ENCODE measurements around the gene SCUBE1. TPM values are rescaled to one million over a fixed set of nuclear protein-coding genes. Genes with fewer than 3 reads are reported as not detected.

The SCUBE1 gene
- polyA plus RNA-seq, 4 donors = 7.3 to 15.9 (median 9.0) TPM

DNA sequence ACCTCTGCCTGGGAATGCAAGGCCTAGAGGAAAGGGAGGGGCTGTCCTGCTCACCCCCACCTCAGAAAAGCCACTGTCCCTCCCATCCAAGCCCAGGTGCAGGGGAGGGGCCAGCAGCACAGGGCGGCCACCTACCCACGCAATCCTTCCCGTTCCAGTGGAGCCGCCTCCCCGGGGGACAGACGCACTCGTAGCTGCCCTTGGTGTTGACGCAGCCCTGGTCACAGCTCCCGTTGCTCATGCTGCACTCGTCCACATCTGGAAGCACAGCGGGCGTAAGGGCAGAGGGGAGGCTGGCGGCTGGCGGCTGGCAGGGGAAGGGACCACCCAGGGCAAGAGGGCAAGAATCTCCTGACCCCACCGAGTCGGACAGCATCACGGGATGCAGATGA lies 115.9 kb downstream of the SCUBE1 start:
- no peak for DNase-seq (ENCODE audit: low read depth in 4 of 4, low spot score in 2 of 4)

DNA sequence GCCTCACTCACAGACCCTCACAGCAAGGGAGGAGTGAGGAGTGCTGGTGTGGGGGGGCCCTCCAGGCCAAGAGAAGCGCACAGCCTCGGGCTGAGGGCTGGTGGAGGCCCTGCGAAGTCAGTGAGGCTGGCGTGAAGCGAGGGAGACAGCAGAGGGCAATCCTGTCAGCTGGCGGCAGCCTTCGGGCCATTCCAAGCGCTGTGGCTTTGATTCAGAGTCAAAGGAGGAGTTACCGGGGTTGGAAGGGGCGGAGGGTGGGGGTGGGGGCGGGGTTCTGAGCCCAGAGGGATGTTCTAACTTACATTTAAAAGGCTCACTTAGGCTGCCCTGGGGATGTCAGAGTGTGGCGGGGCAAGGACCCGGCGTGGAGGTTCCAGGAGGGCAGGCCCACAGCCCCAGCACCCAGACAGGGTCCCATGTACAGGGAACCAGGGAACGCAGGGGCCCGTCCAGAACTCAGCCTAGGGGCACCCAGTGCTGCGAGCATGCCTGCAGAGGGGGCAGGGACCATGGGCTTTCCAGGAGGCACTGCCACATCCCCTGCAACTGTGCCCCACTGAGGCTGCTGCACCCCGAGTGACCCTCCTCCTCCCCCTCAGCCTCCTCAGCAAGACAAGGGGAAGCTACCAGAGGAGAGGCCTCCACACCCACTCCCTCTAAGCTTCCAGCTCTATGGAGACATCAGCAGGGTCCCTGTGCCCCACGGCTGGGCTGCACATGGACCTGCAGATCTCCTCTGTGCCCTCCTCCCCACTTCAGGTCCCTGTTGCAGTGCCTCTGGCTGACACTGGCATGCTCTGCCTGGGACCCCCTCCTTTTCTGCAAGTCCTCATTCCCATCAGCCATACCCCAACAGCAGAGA lies 116.6 kb downstream of the SCUBE1 start:
- no peak for DNase-seq (ENCODE audit: low read depth in 4 of 4, low spot score in 2 of 4)

DNA sequence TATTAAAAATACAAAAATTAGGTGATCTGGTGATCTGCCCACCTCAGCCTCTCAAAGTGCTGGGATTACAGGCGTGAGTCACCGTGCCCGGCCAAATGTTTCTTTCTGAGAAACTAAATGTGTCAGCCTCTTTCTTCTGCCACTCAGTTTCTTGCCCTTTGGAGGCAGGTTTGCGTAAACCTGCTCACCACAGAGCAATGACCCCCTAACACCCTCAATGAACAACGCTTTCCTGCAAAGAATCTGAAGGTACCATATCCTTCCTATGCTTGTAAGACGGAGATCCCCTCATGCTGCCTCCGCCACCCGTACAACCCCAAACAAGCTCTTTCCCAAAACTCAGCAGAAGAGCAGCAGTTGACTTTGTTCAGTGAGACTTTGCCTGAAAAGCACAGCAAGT lies 117.6 kb downstream of the SCUBE1 start:
- DNase-seq (ENCODE audit: low read depth in 4 of 4, low spot score in 2 of 4) = no peak

DNA sequence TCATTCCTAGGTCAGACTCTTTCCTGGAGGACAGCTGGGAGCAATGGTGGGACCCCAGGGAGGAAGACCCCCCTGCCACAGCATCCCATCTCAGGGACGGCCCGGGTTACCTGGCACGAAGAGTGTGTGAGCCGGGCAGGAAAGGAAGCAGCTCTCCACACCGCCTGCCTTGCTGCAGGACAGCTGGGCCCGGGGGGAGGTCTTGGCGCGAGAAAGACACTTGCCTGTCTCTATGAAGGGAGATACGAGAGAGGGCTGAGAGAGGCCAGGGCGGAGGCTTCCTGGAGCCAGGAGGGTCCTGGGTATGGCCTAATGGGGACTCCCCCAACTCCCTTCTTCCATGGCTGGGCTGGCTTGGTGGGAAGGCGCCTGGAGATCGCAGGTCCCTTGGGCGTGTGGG lies 120.2 kb downstream of the SCUBE1 start:
- no peak for DNase-seq (ENCODE audit: low read depth in 4 of 4, low spot score in 2 of 4)

DNA sequence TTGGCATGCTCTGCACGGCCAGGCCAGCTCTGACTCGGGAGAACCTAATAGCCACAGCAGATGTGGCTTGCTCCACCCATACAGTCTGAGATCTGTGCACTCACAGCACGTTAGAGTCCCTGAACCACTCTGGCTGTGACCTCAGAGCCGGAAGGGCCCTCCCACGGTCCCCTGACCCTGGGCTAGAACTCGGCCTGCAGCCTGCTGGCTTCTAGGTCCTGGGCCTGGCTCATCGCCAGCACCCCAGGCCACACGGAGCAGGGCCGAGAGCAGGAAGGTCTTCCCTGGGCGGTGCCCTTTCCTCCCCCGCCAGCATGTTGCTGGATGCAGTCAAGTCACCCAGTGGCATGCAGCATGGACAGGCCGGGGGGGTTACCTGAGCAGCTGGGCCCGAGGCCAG lies 120.9 kb downstream of the SCUBE1 start:
- no peak for DNase-seq (ENCODE audit: low read depth in 4 of 4, low spot score in 2 of 4)

DNA sequence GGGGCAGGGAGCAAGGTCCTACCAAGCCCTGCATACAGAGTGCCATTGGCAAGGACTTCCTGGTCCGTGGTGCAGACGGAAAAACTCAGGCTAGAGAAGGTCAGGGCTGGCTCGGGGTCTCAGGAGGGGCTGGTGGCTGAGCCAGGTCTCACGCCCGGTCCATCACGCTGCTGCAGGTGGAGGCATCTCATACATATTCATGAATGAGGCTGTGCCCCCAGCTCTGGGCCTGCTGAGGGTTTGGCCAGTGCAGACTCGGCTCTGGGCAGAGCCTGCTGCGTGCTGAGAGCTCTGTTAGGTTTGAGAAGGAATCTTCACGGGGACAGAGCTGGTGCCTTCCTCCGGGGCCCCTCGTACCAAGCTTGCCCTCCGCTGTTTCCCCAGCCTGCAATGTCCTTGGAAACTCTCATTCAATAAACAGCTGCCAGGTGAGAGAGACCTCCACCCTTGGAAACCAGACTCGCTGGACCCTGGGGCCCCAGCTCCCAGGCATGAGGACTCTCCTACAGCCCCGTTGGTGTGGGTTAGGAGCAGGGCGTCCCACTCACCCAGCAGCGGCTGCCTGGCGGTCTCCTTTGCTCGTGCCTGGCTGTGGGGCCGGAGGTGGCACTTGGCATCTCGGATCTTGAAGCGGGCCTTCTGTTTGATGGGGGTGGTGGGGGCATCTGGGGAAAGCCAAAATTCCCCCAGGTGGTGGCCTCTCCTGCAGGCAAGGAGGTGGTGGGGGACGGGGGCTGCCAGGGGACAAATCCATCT lies 122.4 kb downstream of the SCUBE1 start:
- DNase-seq (ENCODE audit: low read depth in 4 of 4, low spot score in 2 of 4) = no peak

DNA sequence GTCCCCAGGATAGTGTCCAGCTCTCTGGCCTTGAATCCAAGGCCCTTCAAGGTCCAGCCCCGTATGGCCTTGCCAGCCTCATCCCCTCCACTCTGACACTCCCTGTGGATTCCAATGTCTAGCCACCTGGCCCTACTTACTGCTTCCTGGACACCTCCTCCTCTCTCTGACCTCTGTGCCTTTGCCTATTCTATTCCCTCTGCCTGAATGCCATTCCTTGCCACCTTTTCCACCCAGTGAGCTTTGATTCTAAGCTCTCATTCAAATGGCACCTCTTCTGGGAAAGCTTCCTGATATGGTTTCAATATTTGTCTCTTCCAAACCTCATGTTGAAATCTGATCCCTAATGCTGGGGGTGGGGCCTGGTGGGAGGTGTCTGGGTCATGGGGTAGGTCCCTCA lies 124.4 kb downstream of the SCUBE1 start:
- no peak for DNase-seq (ENCODE audit: low read depth in 4 of 4, low spot score in 2 of 4)

DNA sequence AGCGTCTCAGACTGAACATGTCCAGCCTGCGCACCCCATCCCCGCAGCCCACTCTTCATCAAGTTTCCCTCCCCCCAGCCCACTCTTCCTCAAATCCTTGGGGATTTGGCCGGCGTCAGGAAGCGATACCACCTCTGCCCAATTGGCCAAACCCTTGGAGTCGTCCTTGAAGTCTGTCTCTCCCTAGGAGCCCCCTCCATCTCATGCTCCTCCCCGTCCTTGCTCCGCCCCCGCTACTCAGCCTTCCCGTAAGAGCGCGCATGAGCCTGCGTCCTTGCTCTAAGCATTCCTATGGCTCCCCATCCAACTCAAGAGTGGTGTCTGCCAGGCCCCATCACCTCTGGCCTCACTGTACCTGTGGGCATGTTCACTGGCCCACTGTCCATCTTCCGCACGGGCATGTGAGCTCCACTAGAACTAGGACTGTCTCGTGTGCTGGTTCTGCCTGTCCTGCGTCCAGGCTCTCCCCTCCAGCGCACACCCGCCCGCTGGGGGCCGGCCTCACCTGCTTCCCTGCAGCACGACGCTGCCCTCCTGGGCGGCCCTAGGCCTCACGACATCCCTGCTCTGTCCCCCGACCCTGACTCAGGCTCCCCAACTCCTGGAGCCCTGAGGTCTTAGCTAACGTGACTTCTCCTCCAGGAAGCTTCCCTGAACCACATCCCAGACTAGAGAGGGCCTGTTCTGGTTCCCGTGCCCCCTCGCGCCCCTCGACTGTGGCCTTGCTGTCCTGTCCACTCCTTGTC lies 125.7 kb downstream of the SCUBE1 start:
- no peak for DNase-seq (ENCODE audit: low read depth in 4 of 4, low spot score in 2 of 4)

DNA sequence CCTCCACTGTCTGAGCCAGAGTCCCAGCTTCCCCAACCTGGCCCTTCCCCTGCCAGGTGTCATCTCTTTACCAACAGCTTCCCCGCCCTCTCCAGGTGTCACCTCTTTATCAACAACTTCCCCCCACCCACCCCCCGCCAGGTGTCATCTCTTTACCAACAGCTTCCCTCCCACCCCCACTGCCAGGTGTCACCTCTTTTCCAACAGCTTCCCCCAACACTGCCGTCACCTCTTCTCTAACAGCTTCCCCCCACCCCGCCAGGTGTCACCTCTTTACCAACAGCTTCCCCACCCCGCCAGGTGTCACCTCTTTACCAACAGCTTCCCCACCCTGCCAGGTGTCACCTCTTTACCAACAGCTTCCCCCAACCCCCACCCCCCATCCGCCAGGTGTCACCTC lies 126.4 kb downstream of the SCUBE1 start:
- no peak for DNase-seq (ENCODE audit: low read depth in 4 of 4, low spot score in 2 of 4)

DNA sequence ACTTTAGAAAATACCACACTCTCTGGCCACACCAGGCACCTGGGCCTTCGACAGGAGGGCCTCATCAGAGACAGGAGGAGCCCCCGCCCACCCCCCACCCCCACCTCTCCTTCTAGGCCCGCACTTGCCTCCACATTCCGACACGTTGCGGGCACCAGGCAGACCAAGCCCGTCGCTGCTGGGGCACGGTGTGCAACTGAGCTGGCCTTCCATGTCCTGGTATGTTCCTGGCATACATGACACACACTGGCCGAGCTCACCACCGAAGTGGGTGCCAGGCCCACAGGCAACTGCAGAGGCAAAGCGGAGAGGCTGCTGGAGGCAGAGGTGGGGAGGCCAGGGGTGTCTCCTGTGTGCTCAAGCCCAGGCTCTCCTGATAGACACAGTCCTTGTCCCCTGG lies 129.2 kb downstream of the SCUBE1 start:
- no peak for DNase-seq (ENCODE audit: low read depth in 4 of 4, low spot score in 2 of 4)

DNA sequence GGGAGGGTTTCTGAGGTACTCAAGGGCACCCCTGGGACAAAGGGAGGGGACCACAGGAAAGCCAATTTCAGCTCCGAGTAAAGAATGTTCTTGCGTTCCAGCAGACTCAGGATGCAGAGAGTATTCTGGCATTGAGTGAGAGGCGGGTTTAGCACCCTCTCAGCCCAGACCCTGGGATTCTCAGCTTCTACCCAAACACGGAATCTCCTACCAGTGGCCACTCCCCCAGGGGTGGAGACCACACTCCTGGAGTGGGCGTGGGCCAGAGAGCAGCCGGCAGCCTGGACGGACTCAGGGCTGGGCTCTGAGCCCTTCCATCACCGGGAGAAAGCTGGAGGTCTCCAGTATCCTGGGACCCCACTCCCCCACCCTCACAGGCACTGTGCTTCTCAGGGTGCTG lies 130.1 kb downstream of the SCUBE1 start:
- DNase-seq (ENCODE audit: low read depth in 4 of 4, low spot score in 2 of 4) = no peak

DNA sequence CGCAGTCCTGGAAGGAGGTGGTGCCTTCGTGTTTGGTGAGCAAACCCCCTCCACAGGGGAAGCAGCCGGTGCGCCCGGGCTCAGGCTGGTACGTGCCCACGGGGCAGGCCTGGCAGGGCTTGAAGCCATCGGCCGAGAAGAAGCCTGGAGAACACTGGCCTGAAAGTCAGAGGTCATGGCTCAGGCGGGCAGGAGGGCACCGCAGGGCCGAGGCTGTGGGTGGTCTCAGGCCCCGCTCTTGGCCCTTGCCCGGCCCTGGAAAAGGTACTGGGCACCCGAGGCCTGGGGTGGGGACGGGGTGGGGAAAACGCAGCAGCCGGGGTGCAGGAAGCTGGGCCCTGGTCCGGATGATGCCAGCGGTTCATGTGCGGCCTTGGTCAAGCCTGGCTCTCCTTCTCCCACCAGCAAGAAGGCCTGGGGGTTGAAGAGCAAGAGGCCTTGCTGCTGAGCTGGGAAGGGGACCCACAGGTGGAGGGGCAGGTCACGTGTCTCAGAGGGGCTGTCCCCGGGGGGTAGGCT lies 130.7 kb downstream of the SCUBE1 start:
- no peak for DNase-seq (ENCODE audit: low read depth in 4 of 4, low spot score in 2 of 4)

DNA sequence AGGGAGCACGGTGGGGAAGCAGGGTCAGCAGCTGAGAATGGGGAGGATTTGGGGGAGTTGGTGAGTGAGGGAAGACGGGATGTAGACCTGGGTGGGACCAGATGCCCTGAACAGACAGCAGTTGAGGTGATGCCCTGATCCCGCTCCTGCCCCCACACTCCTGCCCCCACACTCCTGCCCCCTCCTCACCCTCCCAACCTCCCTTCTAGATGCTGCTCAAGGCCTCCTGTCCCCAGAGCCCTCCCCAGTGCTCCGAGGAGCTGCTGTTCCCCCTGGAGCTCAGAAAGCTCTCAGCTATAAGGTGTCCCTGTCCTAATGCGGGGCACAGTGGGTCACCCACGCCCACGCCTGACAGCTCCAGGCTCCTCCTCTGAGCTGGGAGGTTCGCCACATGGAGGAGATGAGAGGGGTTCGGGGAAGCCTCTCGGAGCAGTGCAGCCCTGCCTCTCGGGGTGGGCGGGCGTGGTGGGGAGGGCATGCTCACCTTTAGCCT lies 131.2 kb downstream of the SCUBE1 start:
- DNase-seq (ENCODE audit: low read depth in 4 of 4, low spot score in 2 of 4) = no peak

DNA sequence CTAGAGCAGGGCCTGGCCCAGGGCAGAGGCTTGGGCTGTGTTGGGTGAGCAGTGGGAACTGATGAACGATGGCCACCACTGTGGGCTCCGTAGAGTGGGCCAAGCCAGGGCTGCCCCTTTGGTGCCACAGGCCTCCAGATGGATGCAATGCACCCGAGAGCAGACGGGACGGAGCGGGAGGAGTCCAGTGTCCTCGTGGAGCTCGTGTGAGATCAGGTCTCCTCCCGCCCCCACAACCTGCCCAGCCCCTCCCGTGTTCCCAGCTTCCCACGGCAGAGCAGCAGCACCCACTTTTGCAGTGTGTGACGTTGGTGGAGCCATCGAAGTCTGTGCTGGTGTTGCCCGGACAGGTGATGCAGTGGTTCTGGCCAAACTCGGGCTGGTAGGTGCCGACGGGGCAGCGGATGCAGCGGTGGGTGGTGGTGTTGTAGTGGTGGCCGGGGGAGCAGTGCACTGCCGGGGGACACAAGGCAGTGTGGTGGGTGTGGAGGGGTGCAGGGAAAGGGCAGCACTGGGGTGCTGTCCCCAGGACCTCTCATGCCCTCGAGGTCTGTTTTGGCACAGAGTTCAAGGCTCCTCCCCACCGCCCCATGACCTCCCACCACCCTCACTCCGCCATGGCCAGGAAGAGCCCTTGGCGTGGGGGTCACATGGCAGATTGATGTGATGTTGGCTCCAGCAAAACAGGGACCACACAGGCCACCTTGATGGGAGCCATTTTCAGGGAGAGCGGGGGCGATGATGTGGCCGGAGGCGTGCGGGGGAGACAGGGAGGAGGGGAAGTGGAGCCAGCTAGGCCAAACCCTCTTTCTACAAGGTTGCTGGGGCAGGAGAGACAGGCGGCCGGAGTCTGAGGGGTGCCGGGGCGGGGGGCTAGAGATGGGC lies 132.3 kb downstream of the SCUBE1 start:
- no peak for DNase-seq (ENCODE audit: low read depth in 4 of 4, low spot score in 2 of 4)

DNA sequence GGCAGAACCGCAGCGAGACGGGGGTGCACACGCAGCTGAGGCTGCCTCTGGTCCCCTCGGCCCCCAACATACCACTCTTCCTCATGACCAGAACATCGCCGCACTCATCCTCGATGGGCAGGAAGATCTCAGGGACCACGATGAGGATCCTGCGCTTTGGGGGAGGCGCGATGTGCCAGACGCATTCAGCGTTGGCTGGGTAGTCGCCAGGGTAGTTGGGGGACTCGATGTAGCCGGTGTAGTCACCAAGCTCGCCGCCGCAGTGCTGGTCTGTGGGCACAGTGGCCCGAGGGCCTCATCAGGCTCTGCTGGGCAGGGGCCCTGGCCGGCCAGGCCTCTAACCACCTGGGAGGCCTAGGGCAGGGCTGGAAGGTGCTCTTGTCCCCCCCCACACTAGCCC lies 133.2 kb downstream of the SCUBE1 start:
- DNase-seq (ENCODE audit: low read depth in 4 of 4, low spot score in 2 of 4) = no peak

DNA sequence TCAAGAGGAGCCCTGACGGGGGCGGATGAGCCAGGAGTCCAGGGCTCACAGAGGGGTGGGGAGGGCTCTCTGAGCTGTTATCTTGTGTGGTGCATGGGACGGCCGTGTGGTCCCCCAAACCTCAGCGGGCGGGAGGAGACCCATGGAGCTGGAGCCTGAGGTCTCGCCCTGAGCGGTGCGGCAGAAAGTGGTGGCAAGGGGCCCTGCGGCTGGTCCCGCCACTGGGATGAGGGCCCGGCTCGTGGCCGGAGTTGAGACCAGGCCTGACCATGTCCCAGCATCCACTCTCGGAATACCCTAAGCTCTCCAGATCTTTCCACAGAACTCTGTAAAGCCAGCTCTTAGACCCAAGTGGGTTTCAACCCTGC lies 133.7 kb downstream of the SCUBE1 start:
- no peak for DNase-seq (ENCODE audit: low read depth in 4 of 4, low spot score in 2 of 4)

DNA sequence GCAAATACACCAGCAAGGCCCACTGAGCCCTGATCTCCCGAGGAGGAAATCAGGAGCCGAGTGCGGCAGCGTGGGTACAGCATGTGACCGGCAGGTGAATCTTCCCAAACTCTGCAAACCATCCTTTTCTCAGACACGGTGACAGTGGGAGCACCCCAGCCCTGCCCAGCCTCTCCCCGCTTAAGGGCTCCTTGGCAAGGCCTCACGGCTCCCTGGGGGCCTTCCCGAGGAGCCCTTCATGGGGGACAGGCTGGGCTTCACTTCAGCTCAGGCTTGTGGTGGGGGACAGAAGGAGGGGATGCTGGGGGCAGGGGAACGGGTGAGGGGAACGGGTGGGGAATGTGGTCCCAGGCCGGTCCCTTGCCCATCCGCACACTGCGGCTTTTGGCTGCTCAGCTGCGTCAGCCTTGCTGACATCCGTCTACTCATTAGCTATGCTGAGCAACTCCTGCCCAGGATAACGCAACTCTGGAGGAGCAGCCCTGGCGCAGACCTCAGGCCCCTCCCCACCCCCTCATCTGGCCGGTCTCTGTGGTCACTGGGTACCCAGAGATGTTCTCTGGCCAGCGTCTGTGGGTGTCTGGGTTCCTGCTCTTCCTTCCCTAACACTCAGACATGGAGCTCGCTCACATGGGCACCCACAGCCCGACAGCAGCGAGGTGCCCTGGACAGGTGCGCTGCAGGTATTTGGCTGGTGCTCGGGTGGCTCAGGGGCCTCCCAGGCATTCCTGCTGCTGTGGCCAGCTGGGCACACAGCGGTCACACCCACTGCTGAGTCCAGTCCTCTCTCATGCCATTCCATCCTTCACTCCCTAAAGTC lies 134.3 kb downstream of the SCUBE1 start:
- DNase-seq (ENCODE audit: low read depth in 4 of 4, low spot score in 2 of 4) = no peak

DNA sequence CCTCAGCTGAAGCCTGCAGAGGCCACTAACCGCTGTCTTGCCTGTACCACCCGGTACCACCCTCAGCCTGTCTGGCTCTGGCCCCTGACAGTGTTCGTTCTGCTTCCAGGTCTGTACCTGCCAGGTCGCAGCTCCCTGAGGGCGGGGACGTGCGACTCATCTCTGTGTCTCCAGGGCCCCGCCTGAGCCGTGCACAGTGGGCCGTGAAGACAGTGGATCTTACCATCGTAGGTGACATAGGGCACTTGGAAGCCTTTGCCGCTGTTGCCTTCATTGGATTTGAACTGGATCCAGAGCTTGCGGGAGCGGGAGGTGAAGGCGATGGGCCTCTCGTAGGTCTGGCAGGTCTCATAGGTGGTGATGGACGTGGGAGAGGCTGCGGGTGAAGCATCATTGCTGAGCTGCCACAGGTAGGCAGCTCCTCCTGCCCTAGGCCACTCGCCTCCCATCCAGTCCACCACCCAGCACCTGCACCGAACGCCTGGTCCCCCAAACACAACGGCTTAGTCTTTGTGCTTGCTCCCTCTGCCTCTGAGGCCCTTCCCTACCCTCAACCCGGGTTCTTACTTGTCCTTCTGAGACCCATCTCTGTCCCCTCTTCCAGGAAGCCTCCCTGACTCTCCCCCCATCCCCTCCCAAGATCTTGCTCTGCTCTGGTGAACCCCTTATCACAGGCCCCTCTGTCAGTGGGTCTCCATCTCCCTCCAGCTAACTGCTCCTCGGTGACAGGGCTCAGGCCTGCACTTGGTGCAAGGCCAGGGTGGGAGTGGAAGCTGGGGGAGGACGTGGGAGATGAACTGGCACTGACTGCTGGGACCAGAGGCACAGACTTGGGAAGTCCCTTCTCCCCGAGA lies 135.1 kb downstream of the SCUBE1 start:
- no peak for DNase-seq (ENCODE audit: low read depth in 4 of 4, low spot score in 2 of 4)
